GM21576 (cell line): ENCODE results near the gene SPNS2.

Source experiments
- ATAC-seq: cut with Tn5 transposase; IDR thresholded peaks from one replicate; pipeline ENCODE4 v1.9.1; 2021; ENCODE audit warnings: mild to moderate bottlenecking, moderate library complexity; ENCODE audit not compliant: unreplicated experiment

SPNS2 gene

GRCh38 chr17:4535667-4536258, 37.1 kb downstream of the SPNS2 start:
- ATAC-seq = no peak

GRCh38 chr17:4536259-4536741, 37.6 kb downstream of the SPNS2 start:
- no peak for ATAC-seq

- ATAC-seq = no peak
Observed at GRCh38 chr17:4536742-4537411, 38.2 kb downstream of the SPNS2 start.

GRCh38 chr17:4537451-4538235, 39.0 kb downstream of the SPNS2 start:
- ATAC-seq = no peak

GRCh38 chr17:4538236-4539002, 39.7 kb downstream of the SPNS2 start:
- no peak for ATAC-seq

- no peak for ATAC-seq
Observed at GRCh38 chr17:4539025-4539424, 40.3 kb downstream of the SPNS2 start.

GRCh38 chr17:4539576-4540223, 41.0 kb downstream of the SPNS2 start:
- ATAC-seq = no peak

GRCh38 chr17:4540224-4540651, 41.6 kb downstream of the SPNS2 start:
- ATAC-seq = no peak

- ATAC-seq = no peak
Observed at GRCh38 chr17:4540687-4541327, 42.1 kb downstream of the SPNS2 start.

GRCh38 chr17:4541328-4542002, 42.8 kb downstream of the SPNS2 start:
- ATAC-seq = no peak

GRCh38 chr17:4542003-4542725, 43.5 kb downstream of the SPNS2 start:
- ATAC-seq = no peak

GRCh38 chr17:4542726-4543191, 44.1 kb downstream of the SPNS2 start:
- ATAC-seq = no peak

- ATAC-seq = no peak
Observed at GRCh38 chr17:4543557-4544026, 44.9 kb downstream of the SPNS2 start.

- no peak for ATAC-seq
Observed at GRCh38 chr17:4544135-4544950, 45.7 kb downstream of the SPNS2 start.

- no peak for ATAC-seq
Observed at GRCh38 chr17:4544951-4545216, 46.2 kb downstream of the SPNS2 start.

GRCh38 chr17:4545217-4545951, 46.7 kb downstream of the SPNS2 start:
- no peak for ATAC-seq

- ATAC-seq = no peak
Observed at GRCh38 chr17:4547118-4547906, 48.6 kb downstream of the SPNS2 start.
